ENCODE data around the gene ACTA1.
"Not testable (repeated sequence)": the region's sequence is repeated elsewhere in the genome, so short reads cannot be mapped to it uniquely, and the experiment has no call there.

The ACTA1 gene

DNA sequence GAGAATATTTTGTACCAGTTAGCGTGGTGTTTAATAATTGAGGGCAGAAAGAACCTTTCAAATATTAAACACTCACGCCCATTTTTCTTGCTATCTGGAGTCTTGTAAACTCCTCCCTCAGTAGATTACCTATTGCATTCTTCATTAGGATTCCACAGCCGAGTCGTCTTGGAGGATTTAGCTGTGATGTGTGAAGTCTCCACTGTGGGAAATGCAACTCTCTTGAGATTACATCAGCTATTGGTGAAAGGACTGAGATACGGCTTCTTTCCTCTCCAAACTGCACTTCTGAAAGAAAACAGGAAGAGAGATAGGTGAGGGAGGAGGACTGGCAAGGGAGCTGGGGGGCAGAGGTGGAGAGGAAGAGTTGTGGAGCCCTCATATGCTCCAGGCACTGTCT is 36.1 kb downstream of the ACTA1 start:
- in situ Hi-C loops (cut with HindIII; ENCODE audit: low pct_ligation_motif_present, low sequenced_read_pairs) = no loop called here

DNA sequence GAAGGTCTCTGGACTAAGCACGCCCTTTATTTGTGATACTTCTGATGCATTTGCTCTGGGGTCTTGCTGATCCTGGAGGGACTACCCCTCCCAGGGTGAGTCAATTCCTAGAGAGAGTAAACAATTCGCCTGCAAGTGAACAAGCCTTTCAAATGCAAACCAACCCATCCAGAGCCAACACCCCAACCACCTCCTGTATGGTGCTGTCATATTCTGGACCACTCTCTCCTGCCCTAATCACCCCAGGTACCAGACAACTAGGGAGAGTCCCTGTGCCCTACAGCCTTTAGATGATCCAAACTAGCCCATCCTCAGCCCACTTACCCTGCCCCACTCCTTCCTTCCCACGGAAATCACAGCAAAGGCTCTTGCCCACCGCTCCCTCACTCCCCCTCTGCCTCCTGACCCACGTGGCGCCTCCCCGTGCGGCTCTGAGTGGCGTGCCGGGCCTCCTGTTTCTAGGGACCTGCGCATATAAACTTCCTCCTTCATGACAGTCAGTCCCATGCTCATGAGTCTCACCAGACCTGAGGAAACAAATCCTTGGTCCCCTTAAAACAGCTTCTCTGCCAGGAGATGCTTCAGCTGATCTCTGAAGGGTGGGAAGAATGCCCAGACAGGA is 37.2 kb downstream of the ACTA1 start:
- Histone ChIP-seq H3K4me3 (ENCODE audit: low read depth, low read length) (no peak overlapping the region), H3K27me3 (replicated peaks) (no peaks in the 10 kb centered on the region), H3K36me3 (replicated peaks) (no peaks in the 10 kb centered on the region), H3K27ac (no peak overlapping the region)
- no peak for TF ChIP-seq CTCF (IDR thresholded peaks at IDR 0.05; ENCODE audit: low read depth, low read length, missing control alignments)
- in situ Hi-C loops (cut with HindIII; ENCODE audit: low pct_ligation_motif_present, low sequenced_read_pairs) = no loop called here
- DNase-seq = no peak

More for the DNA sequence above, 36.1 kb downstream of the ACTA1 start:
- Histone ChIP-seq H3K36me3 (replicated peaks) (no peaks in the 10 kb centered on the region), H3K27ac (no peak overlapping the region), H3K4me3 (ENCODE audit: low read depth, low read length) (no peak overlapping the region), H3K27me3 (replicated peaks) (no peaks in the 10 kb centered on the region)
- DNase-seq = no peak
- no peak for TF ChIP-seq CTCF (IDR thresholded peaks at IDR 0.05; ENCODE audit: low read depth, low read length, missing control alignments)

DNA sequence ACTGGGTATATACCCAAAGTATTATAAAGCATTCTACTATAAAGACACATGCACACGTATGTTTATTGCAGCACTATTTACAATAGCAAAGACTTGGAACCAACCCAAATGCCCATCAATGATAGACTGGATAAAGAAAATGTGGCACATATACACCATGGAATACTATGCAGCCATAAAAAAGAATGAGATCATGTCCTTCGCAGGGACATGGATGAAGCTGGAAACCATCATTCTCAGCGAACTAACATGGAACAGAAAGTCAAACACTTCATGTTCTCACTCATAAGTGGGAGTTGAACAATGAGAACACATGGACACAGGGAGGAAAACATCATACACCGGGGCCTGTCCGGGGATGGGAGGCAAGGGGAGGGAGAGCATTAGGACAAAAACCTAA is 39.4 kb downstream of the ACTA1 start:
- in situ Hi-C loops (cut with HindIII; ENCODE audit: low pct_ligation_motif_present, low sequenced_read_pairs); H3K4me3 ChIP-seq (ENCODE audit: low read depth, low read length); H3K36me3 ChIP-seq (replicated peaks); DNase-seq; H3K27ac ChIP-seq; H3K27me3 ChIP-seq (replicated peaks): not testable (repeated sequence)

GRCh38 chr1:229392936-229393335 is 41.0 kb downstream of the ACTA1 start:
- TF ChIP-seq CTCF (IDR thresholded peaks at IDR 0.05; ENCODE audit: low read depth, low read length, missing control alignments) = no peak
- no peak overlapping the region for H3K27ac ChIP-seq
- in situ Hi-C loops (cut with HindIII; ENCODE audit: low pct_ligation_motif_present, low sequenced_read_pairs) = no loop called here
- no peaks in the 10 kb centered on the region for H3K36me3 ChIP-seq (replicated peaks)
- no peak overlapping the region for H3K4me3 ChIP-seq (ENCODE audit: low read depth, low read length)
- H3K27me3 ChIP-seq (replicated peaks) = no peaks in the 10 kb centered on the region
- no peak for DNase-seq

- TF ChIP-seq CTCF (IDR thresholded peaks at IDR 0.05; ENCODE audit: low read depth, low read length, missing control alignments) = no peak
- no peak overlapping the region for H3K4me3 ChIP-seq (ENCODE audit: low read depth, low read length)
- in situ Hi-C loops (cut with HindIII; ENCODE audit: low pct_ligation_motif_present, low sequenced_read_pairs) = no loop called here
Observed at GRCh38 chr1:229390130-229390529, 43.8 kb downstream of the ACTA1 start.

GRCh38 chr1:229388897-229389580 is 44.9 kb downstream of the ACTA1 start:
- in situ Hi-C loops (cut with HindIII; ENCODE audit: low pct_ligation_motif_present, low sequenced_read_pairs) = no loop called here
- H3K4me3 ChIP-seq (ENCODE audit: low read depth, low read length) = no peak overlapping the region
- no peak for TF ChIP-seq CTCF (IDR thresholded peaks at IDR 0.05; ENCODE audit: low read depth, low read length, missing control alignments)
- H3K36me3 ChIP-seq (replicated peaks) = no peaks in the 10 kb centered on the region
- H3K27ac ChIP-seq = peak overlapping the region; percentile 8
- H3K27me3 ChIP-seq (replicated peaks) = no peaks in the 10 kb centered on the region
- peak; percentile 22 for DNase-seq

More at GRCh38 chr1:229390130-229390529, 43.8 kb downstream of the ACTA1 start:
- DNase-seq = no peak
- no peak overlapping the region for H3K27ac ChIP-seq
- no peaks in the 10 kb centered on the region for H3K36me3 ChIP-seq (replicated peaks)
- no peaks in the 10 kb centered on the region for H3K27me3 ChIP-seq (replicated peaks)
